IPS-20b (cell line): ENCODE results near the gene ADAM12.

Experiments used
- H3K27ac ChIP-seq: one replicate; pipeline ENCODE4 v1.5.1; 2013; ENCODE audit warnings: low read length
- H3K27me3 ChIP-seq: 2 replicates; pipeline ENCODE4 v1.6.1; 2013; ENCODE audit warnings: mild to moderate bottlenecking, low read length, inconsistent platforms; ENCODE audit not compliant: insufficient read depth
- H3K36me3 ChIP-seq: 2 replicates; pipeline ENCODE4 v1.6.1; 2013; ENCODE audit warnings: low read depth, mild to moderate bottlenecking, inconsistent platforms, low read length, moderate library complexity; ENCODE audit not compliant: insufficient read depth
- H3K4me1 ChIP-seq: 2 replicates; pipeline ENCODE4 v1.6.1; 2013; ENCODE audit warnings: mild to moderate bottlenecking, control low read depth, inconsistent platforms, low read length, moderate library complexity; ENCODE audit not compliant: insufficient read depth
- H3K4me3 ChIP-seq: 2 replicates; pipeline ENCODE4 v1.5.1; 2013; ENCODE audit warnings: mild to moderate bottlenecking, low read length, inconsistent platforms
- H3K9ac ChIP-seq: 2 replicates; pipeline ENCODE4 v1.6.1; 2013; ENCODE audit warnings: low read depth, mild to moderate bottlenecking, inconsistent platforms, low read length, moderate library complexity
- H3K9me3 ChIP-seq: 2 replicates; pipeline ENCODE4 v1.6.1; 2013; ENCODE audit warnings: mild to moderate bottlenecking, low read depth, low read length, inconsistent platforms; ENCODE audit not compliant: insufficient read depth

The ADAM12 gene

GRCh38 chr10:126122881-126123280 lies 265.4 kb downstream of the ADAM12 start:
- Histone ChIP-seq H3K27ac (no peak overlapping the region), H3K36me3 (no peaks in the 10 kb centered on the region), H3K27me3 (peaks cover 6% of the 10 kb centered on the region; the same call in 1 of the 2 replicates), H3K9ac (no peak overlapping the region), H3K4me1 (peaks cover 15% of the 10 kb centered on the region; the same call in 1 of the 2 replicates), H3K4me3 (no peak overlapping the region), H3K9me3 (no peaks in the 10 kb centered on the region)

- H3K9ac ChIP-seq: no peak overlapping the region
- H3K4me1 ChIP-seq: peaks cover 36% of the 10 kb centered on the region
- peaks cover 6% of the 10 kb centered on the region; the same call in 1 of the 2 replicates for H3K27me3 ChIP-seq
- no peak overlapping the region for H3K4me3 ChIP-seq
- no peaks in the 10 kb centered on the region for H3K36me3 ChIP-seq
- H3K9me3 ChIP-seq: no peaks in the 10 kb centered on the region
- no peak overlapping the region for H3K27ac ChIP-seq
These were observed 268.7 kb downstream of the ADAM12 start for GRCh38 chr10:126119599-126119998.

- no peaks in the 10 kb centered on the region for H3K9me3 ChIP-seq
- H3K36me3 ChIP-seq: no peaks in the 10 kb centered on the region
- peaks cover 28% of the 10 kb centered on the region for H3K4me1 ChIP-seq
- H3K4me3 ChIP-seq: no peak overlapping the region
- no peak overlapping the region for H3K27ac ChIP-seq
- H3K9ac ChIP-seq: no peak overlapping the region
- peaks cover 6% of the 10 kb centered on the region; the same call in 1 of the 2 replicates for H3K27me3 ChIP-seq
These were observed 269.8 kb downstream of the ADAM12 start for GRCh38 chr10:126118476-126118875.

GRCh38 chr10:126117196-126117595 lies 271.1 kb downstream of the ADAM12 start:
- Histone ChIP-seq H3K36me3 (no peaks in the 10 kb centered on the region), H3K27ac (no peak overlapping the region), H3K4me1 (peaks cover 22% of the 10 kb centered on the region), H3K9ac (no peak overlapping the region), H3K9me3 (no peaks in the 10 kb centered on the region), H3K27me3 (no peaks in the 10 kb centered on the region), H3K4me3 (no peak overlapping the region)

- Histone ChIP-seq H3K4me3 (no peak overlapping the region), H3K27me3 (no peaks in the 10 kb centered on the region)
These were observed 272.4 kb downstream of the ADAM12 start for GRCh38 chr10:126115886-126116285.

GRCh38 chr10:126114884-126115555 lies 273.3 kb downstream of the ADAM12 start:
- Histone ChIP-seq H3K36me3 (no peaks in the 10 kb centered on the region), H3K4me1 (peaks cover 22% of the 10 kb centered on the region), H3K27ac (no peak overlapping the region), H3K9ac (peak overlapping the region; percentile 24; the same call in 1 of the 2 replicates), H3K4me3 (no peak overlapping the region), H3K9me3 (no peaks in the 10 kb centered on the region), H3K27me3 (no peaks in the 10 kb centered on the region)

More at GRCh38 chr10:126115886-126116285, 272.4 kb downstream of the ADAM12 start:
- Histone ChIP-seq H3K9me3 (no peaks in the 10 kb centered on the region), H3K36me3 (no peaks in the 10 kb centered on the region), H3K9ac (no peak overlapping the region; the same call in 1 of the 2 replicates), H3K27ac (no peak overlapping the region), H3K4me1 (peaks cover 22% of the 10 kb centered on the region)

GRCh38 chr10:126111516-126111915 lies 276.8 kb downstream of the ADAM12 start:
- no peaks in the 10 kb centered on the region for H3K36me3 ChIP-seq
- H3K27ac ChIP-seq: no peak overlapping the region
- no peaks in the 10 kb centered on the region for H3K9me3 ChIP-seq
- peaks cover 20% of the 10 kb centered on the region for H3K4me1 ChIP-seq
- no peak overlapping the region for H3K9ac ChIP-seq
- no peaks in the 10 kb centered on the region for H3K27me3 ChIP-seq
- no peak overlapping the region for H3K4me3 ChIP-seq

- Histone ChIP-seq H3K9me3 (no peaks in the 10 kb centered on the region), H3K36me3 (no peaks in the 10 kb centered on the region), H3K9ac (no peak overlapping the region), H3K27me3 (no peaks in the 10 kb centered on the region), H3K4me1 (peaks cover 11% of the 10 kb centered on the region), H3K4me3 (no peak overlapping the region), H3K27ac (no peak overlapping the region)
These were observed 277.6 kb downstream of the ADAM12 start for GRCh38 chr10:126110489-126111180.

- no peaks in the 10 kb centered on the region for H3K9me3 ChIP-seq
- H3K4me3 ChIP-seq: no peak overlapping the region
- no peak overlapping the region for H3K27ac ChIP-seq
- no peak overlapping the region for H3K9ac ChIP-seq
- H3K36me3 ChIP-seq: no peaks in the 10 kb centered on the region
- no peaks in the 10 kb centered on the region for H3K27me3 ChIP-seq
- peaks cover 3% of the 10 kb centered on the region for H3K4me1 ChIP-seq
These were observed 278.4 kb downstream of the ADAM12 start for GRCh38 chr10:126109893-126110292.

GRCh38 chr10:126108693-126109092 lies 279.6 kb downstream of the ADAM12 start:
- Histone ChIP-seq H3K4me3 (no peak overlapping the region), H3K4me1 (no peaks in the 10 kb centered on the region), H3K9me3 (no peaks in the 10 kb centered on the region), H3K27ac (no peak overlapping the region), H3K36me3 (no peaks in the 10 kb centered on the region), H3K9ac (no peak overlapping the region), H3K27me3 (no peaks in the 10 kb centered on the region)

- H3K27ac ChIP-seq: no peak overlapping the region
- H3K9ac ChIP-seq: no peak overlapping the region
- peaks cover 3% of the 10 kb centered on the region; the same call in 1 of the 2 replicates for H3K4me1 ChIP-seq
- H3K27me3 ChIP-seq: no peaks in the 10 kb centered on the region
- H3K9me3 ChIP-seq: no peaks in the 10 kb centered on the region
- H3K4me3 ChIP-seq: no peak overlapping the region
- no peaks in the 10 kb centered on the region for H3K36me3 ChIP-seq
These were observed 283.5 kb downstream of the ADAM12 start for GRCh38 chr10:126104767-126105166.

- peaks cover 6% of the 10 kb centered on the region; the same call in 1 of the 2 replicates for H3K4me1 ChIP-seq
- H3K9ac ChIP-seq: no peak overlapping the region
- no peaks in the 10 kb centered on the region for H3K36me3 ChIP-seq
- H3K27me3 ChIP-seq: no peaks in the 10 kb centered on the region
- no peak overlapping the region for H3K27ac ChIP-seq
- no peak overlapping the region for H3K4me3 ChIP-seq
- no peaks in the 10 kb centered on the region for H3K9me3 ChIP-seq
These were observed 285.6 kb downstream of the ADAM12 start for GRCh38 chr10:126102636-126103035.
